DMS 273 treated with DMSO at 0.1 percent for 48 hours (cell line): ENCODE data around the gene AQP5.

ENCODE experiments used
- DNase-seq: peaks from one replicate; lab custom pipeline; 2025; lab: John Stamatoyannopoulos, UW

The AQP5 gene

DNA sequence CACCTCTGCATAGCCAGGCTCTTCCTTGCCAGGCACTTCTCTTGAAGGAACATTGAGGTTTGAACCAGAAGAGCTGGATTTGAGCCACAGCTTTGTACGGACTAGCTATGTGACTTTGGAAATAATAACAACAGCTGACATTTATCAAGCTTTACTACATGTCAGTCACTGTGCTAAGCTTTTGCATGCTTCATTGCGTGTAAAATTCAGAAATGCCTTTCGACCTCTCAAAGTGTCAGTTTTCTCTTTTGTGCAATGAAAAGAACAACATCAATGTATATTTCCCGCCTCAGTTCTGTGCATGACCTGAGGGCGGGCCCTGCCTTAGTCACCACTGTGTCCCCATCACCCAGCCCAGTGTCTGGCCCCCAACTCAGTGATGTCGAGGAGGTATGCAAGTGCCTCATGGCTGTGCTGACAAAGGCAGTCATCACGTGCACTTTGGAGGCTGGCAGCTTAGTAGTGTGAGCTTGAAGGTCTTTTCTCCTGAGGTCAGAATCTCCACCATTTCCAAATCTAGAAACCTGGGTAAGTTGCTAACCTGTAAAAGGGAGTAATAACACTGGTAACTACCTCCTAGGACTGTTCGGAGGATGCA lies 29.0 kb upstream of the AQP5 start:
- no peak for DNase-seq

DNA sequence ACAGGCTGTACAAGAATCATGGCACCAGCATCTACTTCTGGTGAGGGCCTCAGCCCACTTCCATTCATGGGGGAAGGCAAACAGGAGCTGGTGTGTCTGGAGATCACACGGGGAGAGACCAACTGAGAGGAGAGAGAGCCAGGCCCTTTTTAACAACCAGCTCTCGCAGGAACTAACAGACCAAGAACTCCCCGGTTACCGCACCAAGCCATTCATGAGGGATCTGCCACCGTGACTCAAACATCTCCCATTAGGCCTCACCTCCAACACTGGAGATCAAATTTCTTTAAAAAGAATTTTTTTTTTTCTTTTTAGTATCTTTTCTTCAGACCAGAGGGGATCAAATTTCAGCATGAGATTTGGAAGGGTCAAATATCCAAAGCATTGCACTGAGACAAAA lies 27.9 kb upstream of the AQP5 start:
- DNase-seq: no peak

DNA sequence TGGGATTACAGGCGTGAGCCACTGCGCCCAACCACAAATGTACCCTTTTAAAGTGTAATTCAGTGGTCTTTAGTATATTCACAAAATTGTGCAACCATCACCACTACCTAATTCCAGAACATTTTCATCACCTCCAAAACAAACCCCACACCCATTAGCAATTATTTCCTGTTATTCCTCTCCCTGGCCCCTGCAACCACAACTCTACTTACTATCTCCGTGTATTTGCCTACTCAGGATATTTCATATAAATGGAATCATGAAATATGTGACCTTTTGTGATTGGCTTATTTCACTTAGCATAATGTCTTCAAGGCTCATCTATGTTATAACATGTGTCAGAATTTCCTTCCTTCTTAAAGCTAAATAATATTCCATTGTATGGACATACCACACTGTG lies 27.2 kb upstream of the AQP5 start:
- no peak for DNase-seq

DNA sequence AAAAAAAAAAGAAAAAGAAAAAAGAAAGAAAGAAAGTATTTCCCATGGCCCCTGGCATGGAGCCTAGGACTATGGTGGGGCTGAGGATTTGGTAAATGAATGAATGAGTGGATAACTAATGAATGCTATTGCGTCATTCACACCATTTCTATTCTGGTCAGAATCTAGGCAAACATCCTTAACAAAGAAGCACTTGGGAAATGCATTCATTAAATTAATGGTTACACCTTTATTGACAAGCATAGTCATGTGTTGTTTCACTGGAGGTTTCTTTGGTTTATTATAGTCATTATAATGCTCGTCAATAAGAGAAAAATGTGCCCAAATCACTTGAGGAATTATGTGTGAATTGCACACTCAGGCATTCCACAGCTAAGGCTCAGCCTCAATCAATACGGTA lies 24.7 kb upstream of the AQP5 start:
- DNase-seq: no peak

DNA sequence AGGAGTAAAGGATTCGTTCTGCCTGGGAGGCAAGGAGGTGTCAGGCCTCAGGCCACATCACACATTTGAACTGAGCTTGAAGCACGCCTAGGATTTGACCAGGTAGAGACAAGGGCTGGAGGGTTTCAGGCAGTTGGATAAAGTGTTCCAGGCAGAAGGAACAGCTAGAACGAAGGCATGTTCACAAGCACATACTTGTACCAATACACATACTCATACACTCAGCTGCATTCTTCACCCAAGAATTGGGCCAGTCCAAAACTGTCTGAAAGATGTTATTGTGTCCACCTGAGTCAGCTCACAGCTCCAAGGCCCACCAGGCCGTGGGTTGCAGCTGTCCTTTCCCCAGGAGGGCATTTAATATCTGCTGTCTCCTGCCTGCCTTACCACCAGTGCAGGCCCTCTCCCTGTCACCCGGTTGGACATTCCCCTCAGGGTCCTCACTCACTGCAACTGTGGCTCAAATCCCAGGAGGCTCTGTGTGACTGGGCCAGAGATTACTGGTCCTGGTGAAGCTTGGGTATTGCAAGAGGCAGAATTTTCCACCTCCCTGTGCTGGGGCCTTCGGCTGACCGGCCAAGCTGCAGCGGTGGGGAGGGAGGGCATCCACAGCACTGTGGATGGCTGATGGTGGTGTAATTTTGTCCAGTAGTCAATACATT lies 23.9 kb upstream of the AQP5 start:
- DNase-seq: no peak

DNA sequence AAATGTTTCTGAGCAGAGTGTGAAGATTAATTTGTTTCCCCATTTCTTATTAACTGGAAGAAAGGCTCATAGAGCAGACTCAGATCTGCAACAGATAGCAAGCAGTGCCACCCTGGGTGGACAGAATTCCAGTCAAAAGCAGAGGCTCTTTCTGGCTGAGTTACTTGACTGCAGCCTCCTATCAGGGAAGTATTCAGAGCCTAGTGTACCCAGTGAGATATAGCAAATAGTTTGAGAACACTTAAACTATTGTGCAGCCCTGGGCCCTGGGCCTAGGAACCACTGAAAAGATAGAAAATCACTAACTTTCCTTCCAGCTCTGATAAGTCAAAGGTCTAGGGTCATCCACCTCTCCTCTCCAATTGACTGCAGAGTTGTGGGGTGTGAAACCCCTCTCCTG lies 22.4 kb upstream of the AQP5 start:
- no peak for DNase-seq

DNA sequence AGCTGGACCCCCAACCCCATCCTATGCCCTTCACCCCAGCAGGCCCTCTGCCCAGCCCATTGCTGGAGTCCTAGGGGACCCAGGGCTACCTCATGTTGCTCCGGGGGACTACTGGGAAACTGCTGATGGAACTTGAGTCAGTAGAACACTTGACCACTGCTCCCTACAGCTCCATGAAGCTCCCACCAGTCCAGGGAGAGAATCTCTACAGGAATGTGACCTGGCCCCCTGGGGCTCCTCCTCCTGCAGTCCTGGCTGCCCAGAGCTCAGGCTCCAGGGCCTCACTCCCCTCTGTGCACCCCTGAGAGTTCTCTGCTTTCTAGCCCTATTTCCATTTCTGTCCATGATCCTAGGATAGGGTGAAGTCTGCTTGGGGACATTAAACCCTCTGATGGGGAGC lies 22.0 kb upstream of the AQP5 start:
- DNase-seq: no peak

DNA sequence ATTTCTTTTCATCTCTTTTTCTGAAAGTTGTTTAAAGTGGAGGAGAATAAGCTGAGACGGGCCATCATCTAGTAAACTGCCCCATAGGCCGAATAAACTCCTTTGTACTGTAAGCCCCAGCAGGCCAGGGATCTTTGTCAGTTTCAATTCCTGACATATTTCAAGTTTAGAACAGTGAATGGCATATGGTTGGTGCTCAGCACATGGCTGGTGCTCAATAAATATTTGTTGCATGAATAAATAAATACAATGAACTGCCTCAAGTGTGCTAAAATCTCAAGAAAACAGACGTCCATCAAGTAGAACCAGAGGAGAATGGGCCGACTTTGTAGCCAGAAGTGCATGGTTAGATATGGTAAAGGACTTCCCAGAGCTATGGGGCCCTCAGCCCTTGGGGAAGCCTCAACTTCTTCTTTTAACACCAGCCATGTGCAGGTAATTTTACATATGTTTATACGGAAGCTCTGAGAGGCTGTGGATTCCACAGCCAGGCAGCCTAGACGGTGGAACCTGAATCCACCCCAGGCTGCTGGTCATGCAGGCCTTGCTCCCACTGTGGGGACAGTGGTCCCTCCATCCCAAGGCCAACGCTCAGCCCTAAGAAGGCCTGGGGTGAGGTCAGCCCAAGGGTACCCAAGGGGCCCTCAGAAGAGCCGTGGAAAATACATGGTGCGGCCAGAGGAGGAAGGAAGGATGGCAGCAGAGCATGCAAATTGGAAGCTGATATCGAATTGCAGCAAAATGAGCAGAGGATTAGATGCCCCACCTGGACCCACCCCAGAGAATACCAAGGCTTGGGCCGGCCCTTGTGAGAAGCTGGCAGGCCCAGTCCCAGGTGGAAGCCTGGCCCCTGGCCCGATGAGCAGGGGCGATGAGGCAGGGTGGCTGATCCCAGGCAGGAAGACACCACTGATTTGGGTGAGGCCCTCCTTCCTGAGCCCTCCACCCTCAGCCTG lies 19.8 kb upstream of the AQP5 start:
- no peak for DNase-seq

DNA sequence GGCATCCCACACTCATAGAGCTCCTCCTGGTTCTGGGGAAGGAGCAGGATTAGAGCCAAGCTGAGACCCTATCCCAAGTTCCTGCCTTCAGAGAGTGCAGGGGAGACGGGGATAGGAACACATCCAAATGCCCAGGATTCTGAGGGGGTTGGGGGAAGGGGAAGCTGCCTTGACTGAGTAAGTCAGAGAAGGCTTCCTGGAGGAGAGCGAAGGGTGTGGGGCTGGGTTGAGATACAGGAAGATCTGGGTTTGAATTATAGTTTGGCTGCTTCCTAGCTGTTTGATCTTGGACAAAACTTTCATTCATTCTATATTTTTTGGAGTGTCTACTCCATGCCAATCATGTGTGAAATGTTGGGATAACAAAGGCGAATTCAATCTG lies 19.2 kb upstream of the AQP5 start:
- DNase-seq: no peak

DNA sequence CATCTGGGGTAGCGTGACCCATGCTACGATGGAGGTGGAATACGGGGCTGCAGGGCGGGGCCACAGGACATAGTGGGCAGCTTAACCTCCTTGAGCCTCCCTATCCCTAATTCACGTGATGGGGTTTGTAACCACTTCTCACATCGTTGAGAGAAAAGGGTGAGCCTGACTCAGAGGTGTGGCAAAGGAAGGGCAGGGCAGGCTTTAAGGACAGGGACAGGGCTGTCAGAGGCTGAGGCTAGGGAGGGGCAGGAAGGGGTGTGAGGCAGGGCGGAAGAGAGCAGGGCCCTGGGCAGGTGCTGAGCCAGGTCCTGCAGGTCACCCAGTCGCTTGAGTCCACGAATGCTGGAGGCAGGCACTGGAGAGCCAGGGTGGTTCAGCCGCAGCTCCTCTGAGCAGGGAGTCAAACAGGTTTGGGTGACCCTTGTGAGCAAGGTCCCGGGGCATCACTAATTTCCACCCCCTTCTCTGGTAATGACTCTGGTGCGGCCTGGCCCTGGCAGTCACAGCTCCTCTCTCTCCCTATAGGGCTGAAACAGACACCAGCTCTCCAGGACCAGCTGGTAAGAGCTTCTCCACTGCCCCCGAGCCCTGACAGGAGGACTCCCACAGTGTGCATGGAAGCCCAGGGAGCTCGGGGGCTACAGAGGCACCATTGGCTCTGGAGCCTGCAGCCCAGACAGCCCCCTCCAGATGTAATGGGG lies 18.6 kb upstream of the AQP5 start:
- no peak for DNase-seq

DNA sequence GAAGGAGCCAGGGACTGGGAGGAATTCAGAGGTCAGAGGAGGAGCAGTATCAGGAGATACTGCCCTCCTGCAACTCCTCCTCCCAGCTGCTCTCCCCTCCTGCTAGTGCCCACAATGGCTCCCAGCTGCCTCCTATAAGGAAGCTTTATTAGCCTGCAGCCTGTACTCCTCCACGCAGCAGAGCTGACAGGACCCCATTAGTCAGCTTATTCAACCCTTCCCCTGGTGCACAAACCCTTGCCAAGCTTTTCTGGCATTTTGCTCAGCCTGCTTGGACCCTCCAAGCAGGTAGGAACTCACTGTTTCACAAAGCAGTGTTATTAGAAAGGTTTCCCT lies 18.1 kb upstream of the AQP5 start:
- DNase-seq: no peak

DNA sequence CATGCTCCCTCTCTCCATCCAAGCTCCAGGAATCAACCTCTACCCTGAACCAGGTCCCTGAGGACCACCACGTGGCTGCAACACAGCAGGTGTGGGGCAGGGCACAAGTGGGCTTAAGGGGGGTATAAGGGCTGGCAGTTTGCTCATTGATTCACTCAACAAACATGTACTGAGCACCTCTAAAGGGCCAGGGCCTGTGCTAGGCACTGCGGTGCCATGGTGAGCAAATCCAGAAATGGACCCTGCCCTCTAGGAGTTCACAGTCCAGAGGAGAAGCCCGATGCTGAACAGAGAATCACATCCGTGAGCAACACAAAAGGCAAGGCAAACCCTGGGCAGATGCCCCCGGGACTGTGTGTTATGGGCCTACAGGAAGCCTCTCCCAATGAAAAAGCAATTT lies 17.6 kb upstream of the AQP5 start:
- no peak for DNase-seq

DNA sequence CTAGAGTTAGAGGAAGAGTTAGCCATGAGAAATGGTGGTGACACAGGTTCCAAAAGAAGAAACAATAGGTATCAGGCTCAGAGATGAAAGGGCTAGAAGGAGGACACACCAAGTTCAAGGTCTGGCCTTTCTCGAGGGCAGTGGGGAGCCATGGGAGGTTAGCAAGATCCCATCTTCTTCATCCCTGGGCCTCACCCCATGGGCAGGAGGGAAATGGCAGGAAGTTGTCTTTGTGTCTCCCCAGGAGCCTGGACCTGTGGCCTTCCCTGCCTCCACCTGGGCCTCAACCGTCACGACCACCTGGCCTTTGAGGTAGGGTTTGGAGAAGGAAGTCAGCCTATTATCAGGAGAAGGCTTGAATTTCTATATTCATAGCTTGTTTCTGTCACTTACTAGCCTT lies 17.0 kb upstream of the AQP5 start:
- DNase-seq: no peak

DNA sequence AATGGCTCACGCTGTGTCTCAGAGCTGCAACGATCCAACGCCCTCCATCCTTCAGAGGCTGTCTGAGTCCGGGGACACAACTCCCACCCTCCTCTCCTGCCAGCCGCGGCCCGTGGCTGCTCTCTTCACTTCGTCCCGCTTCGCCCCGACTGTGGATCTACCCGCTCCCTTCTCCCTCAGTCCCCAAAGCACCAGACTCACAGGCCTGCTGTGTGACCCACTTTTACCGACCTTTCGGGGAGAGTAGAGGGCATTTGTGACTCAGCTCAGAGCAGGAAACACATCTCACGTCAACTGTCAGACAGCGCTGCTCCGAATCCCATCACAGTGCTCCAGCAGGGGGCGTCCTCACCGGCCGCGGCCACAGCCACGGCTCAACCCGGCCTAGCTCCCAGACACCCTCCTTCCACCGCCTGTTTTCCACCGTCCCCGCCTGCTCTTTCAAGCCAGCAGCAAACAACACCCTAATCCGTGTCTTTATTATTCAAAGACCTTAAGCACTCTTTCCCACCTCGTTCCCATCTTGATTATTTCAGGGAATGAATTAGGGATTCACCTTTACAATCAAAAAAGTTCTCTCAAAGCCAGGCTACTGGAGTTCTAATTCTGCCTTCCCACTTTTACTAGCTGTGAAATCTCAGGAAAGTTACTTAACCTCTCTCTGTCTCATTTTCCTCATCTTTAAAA lies 16.1 kb upstream of the AQP5 start:
- DNase-seq: peak; percentile 10

DNA sequence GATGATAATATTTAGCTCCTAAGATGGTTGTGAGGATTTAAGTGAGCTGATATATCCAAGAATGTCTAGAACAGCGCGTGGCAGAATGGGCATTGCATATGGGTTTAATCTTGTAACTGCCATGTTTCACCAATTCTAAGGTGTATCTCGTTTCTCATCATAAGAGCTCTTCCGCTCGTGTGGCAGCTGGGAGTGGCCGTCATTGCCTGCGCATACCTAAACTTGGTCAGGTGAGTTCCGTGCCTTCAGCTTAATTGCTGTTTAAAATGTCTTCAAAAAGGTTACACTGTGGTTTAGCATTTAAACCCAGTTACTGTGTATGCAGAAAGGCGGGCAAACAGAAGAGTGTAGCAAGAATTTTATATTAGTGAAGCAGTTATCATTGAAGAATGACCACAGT lies 15.6 kb upstream of the AQP5 start:
- DNase-seq: no peak

DNA sequence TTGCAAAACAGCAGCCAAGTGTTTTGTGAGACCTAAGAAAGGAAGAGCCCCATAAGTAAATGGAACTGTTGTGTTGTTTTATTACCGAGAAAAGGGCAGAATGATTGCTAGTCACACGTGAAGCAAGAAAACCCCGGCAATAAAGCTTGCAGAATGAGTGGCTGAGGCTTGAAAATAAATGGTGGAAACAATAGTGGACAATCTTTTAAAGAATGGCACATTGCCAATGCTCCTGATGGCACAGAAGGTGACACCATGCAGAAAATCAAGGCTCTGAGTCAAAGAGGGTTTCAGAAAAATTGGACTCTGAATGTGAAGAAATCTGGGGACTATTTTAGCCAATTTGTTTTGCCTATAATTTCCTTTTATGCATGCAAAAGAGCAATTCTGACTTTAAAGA lies 15.2 kb upstream of the AQP5 start:
- no peak for DNase-seq

DNA sequence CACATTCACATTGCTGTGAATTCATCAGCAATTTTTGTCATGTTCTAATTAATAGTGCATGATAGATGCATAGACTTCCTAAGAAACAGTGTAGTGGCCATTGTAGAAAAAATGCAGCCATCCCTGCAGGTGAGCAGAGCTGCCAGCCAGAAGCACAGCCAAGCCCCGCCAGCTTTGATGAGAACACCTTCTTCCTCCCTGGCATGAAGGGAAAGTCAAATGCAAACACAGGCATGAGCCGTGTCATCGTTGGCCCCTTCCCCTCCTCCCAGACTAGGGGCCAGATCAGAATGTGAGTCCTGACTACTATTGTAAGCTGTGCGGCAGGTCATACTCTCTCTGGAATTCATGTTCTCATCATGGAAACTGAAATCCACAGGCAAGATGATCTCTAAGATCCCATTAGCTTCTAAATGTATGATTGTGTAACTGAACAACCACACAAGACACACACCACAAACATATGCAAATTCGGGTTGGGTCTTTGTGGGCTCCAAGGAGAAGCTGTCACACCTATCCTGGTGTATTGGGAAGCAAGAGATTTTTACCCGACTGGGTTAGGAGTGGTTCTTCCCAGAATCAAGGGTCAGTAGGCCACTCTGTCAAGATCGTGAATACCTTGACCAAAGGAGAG lies 14.0 kb upstream of the AQP5 start:
- DNase-seq: no peak

DNA sequence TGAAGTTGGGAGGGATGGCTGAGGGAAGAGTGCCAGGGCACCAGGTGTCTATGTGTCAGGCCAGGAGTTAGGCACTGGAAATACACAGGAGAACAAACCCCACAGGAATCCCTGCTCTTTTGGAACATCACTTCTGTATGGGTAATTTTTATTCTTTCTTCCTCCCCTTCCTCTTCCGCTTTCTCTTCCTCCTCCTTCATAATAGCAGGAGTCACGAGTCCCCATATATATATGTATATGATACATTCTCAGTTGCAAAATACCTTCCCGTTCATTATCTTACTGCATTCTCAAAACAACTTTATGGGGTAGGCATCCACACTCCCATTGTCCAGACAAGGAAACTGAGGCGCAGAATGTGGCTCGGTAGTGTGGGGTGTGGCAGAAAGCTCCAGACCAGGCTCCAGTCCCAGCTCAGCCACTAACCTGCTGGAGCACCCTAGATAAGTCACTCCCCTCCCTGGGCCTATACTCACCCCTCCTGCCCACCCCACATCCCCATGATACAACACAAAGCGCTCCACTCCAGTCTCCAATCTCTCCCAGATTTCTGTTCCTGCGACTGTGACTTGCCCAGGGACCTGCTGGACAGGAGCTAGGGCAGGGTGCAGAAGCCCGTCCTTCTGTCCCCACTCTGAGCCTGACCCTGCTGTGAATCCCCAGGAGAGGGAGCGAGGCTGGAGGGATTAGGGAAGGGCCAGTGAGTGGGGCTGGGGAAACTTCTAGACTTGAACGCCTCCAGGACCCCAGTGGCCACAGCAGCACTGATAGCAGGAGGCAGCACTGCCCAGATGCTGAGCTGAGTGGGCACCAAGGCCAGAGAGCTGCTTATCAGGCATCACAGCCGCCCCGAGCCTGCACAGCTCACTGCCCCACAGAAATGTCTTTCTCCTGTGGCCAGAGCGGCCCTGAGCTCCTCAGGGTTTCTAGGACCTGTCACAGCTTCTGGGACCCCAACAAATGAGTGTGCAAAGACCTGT lies 12.5 kb upstream of the AQP5 start:
- no peak for DNase-seq

DNA sequence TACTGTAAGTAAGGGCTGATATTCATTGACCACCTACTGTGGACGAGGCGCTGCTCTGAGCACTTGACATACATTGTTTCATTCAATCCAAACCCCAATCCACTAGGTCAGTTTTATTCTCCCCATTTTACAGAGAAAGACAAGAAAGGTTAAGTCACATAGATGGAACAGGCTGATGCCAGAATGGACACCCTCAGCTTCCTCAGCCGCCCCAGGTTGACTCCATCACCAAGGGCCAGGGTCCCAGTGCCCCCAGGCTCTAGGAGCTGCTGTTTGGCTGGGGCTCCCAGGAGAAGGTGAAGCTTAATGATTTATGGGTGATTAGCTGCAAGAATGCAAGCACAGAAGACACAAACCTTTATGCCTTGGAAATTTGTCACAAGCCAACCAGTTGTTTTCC lies 11.8 kb upstream of the AQP5 start:
- no peak for DNase-seq
